T1000 (cell line): ENCODE data around the gene SYN1.

Source experiments
- DNase-seq: peaks from one replicate; lab custom pipeline; 2025; ENCODE audit warnings: mixed read lengths; lab: John Stamatoyannopoulos, UW

SYN1 gene

DNA sequence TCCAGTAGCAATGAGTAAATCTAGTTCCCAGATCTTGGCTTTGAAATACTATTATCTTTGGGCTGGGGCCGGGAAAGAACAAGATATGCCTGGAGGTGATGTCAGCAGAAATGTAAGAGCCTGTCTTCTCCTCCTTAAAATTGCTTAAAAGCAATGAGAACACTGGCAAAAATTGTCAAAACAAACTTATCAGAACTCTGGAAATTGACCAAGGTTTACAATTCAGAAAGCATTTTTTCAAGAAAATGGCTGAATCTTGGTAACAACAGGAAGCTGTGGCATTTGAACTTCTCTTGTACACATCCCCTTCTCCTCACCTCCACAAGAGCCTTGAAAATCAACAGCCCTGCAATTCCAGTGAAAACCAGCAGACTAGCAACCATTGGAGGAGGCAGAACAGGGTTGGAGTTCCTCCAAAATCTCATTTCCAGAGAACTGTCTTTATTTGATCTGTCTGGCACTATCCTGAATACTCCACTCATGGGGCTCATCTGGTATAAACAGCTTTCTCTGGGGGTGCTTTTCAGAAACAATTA, 23.9 kb downstream of the SYN1 start:
- no peak for DNase-seq

GRCh38 chrX:47593522-47593921, 26.1 kb downstream of the SYN1 start:
- DNase-seq, result no peak

DNA sequence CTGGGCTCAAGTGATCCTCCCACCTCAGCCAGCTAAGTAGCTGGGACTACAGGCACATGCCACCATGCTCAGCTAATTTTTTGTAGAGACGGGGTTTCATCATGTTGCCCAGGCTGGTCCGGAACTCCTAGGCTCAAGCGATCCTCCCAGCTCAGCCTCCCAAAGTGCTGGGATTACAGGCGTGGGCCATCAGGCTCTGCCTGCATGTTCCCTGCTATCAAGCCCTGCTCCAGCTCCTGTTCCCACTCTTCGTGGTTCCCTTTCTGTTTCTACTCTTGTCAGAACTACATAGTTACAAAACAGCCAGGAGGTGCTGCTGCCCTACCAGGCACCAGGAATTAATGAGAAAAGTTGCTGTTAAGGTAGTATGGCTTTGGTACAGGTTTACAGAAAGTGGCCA, 28.7 kb downstream of the SYN1 start:
- no peak for DNase-seq

DNA sequence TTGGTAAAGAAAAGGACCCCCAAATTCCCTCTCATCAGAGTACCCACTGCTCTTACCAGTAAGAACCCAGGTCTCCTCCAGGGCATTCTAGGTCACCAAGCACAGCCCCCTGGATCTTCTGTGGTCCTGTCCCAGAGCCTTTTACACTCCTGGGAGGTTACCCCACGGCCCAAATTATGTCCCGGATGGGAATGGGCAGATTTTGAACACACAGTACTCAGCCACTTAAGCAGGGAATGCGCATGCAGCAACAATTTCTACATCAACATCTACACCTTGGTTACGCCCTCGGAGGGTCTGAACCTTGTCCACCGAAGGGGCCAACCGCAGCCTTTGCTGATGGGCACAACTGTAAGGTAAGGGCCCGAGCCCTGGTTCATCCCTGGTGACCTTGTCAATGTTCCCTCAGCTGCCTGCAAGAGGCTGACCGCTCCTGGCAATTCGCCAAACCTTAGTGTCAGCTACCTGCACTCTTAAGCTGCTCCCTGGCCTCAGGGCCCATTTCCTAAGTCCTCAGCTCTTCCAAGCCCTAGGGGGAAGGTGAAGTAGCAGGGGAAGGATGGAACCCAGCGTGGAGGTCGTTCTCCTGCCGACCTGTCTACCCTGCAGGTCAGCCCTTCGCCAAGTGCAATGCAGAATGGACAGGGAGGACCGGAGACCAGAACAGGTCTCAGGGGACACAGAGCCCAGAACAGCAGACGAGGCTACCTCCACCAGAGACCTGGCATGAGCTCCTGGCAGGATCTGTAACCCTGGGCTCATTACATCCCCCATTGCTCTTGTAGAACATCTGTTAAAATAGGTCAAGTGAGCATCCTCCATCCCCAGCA, 31.5 kb downstream of the SYN1 start:
- no peak for DNase-seq

GRCh38 chrX:47587091-47587891, 32.4 kb downstream of the SYN1 start:
- no peak for DNase-seq

DNA sequence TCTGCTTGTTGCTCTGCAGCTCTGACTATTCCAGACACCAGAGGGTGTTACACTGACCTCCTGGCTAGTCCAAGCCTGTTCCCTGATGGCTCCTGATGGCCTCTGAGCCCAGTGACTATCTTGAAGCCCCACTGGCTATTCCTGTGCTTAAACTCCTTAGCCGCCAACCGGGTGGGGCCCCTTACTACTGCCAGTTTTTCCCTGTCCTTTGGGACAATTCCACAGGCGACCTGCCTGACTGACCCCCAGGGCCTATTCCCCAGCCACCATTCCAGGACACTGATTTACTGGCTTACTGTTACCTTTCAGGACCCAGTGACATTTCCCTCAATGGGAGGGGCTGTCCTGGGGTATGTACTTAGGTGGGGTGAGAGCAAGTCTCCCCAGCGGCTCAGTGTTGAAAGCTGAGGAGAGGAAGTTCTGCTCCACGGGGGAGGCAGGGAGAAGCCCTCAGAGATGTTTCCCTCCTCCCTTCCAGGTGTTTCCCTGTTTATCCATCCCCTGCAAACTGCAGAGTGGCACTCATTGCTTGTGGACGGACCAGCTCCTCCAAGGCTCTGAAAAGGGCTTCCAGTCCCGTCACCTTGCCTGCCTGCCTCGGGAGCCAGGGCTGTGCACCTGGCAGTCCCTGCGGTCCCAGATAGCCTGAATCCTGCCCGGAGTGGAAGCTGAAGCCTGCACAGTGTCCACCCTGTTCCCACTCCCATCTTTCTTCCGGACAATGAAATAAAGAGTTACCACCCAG, 33.4 kb downstream of the SYN1 start:
- no peak for DNase-seq

GRCh38 chrX:47585273-47585672, 34.4 kb downstream of the SYN1 start:
- no peak for DNase-seq

- no peak for DNase-seq
Measured at GRCh38 chrX:47584714-47585113, 34.9 kb downstream of the SYN1 start.

GRCh38 chrX:47583240-47583861, 36.3 kb downstream of the SYN1 start:
- DNase-seq, result no peak

DNA sequence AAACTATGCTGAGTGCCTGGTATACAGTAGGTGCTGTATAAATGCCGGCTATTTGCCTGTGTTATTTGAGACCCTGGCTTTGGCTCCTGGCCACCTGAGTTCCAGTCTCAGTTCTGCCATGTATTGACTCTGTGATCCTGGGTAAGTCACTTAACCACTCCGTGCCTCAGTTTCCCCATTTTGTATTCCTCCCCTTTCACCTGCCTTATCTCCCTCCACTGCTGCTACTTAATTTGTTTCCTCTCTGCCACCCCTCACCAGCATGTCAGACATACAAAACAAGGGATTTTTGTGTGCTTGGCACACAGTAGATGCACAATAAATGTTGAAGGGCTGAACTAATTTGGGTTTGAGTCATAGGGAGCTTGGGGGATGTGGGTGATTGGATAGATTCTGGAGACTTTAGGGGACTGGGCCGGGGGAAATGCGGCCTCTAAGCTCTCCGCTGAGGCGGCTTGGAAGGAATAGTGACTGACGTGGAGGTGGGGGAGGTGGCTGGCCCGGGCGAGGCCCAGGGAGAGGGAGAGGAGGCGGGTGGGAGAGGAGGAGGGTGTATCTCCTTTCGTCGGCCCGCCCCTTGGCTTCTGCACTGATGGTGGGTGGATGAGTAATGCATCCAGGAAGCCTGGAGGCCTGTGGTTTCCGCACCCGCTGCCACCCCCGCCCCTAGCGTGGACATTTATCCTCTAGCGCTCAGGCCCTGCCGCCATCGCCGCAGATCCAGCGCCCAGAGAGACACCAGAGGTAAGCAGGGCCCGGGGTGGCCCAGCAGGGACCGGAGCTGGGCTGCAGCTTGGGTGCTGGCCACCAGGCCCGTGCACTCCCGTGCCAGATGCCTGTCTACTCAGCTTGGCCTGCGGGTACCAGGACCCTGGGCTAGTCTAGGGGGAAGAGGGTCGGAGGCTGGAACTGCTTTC, 37.7 kb downstream of the SYN1 start, which contains the start of gene TIMP1:
Gene TIMP1 (plus strand): TSS at position 706 of the 917 bp plus-strand sequence. CDS start 980 bp downstream, outside the sequence.
- peak; percentile 69 for DNase-seq

- no peak for DNase-seq
Measured at GRCh38 chrX:47579537-47579936, 40.1 kb downstream of the SYN1 start.

- no peak for DNase-seq
Measured at GRCh38 chrX:47578692-47579091, 41.0 kb downstream of the SYN1 start.

- DNase-seq, result no peak
Measured at GRCh38 chrX:47577901-47578300, 41.8 kb downstream of the SYN1 start.

GRCh38 chrX:47577424-47577823, 42.2 kb downstream of the SYN1 start:
- no peak for DNase-seq

- no peak for DNase-seq
Measured at GRCh38 chrX:47576021-47576898, 43.4 kb downstream of the SYN1 start.

- no peak for DNase-seq
Measured at GRCh38 chrX:47574547-47575301, 44.9 kb downstream of the SYN1 start.

DNA sequence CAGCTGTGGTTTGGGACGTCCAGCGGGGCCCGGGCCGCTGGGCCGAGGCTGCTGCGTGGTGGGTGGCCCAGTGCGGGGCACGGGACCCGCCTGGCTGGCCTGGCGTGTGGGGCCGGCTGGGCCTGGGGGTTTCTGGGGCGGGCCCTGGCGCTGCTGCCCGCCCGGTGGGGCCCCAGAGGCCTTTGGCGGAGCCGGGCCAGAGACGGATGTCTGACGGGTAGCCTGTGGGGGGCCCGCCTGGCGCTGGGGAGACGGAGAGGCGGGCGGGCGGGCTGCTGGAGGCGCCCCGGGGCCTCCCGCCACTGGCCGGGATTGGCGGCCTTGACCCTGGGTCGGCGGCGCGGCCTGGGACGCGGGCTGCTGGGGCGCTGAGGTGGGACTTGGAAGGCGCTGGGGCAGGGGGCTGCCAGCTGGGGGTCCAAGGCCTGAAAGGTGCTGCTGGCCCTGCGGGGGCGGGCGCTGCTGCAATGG, 45.5 kb downstream of the SYN1 start:
- no peak for DNase-seq

GRCh38 chrX:47573341-47574075, 46.1 kb downstream of the SYN1 start:
- DNase-seq, result no peak
